MM.1S (cell line): ENCODE data around the gene MFSD11.

Experiments
- CTCF ChIP-seq: fragments of 300-600 bp; sonication (generic); IDR thresholded peaks from 2 replicates; pipeline ENCODE4 v1.5.1; 2016; ENCODE audit warnings: antibody characterized with exemption, low read length, mixed read lengths
- EZH2 ChIP-seq: fragments of 300-600 bp; sonication (generic); optimal IDR thresholded peaks from 2 replicates; pipeline ENCODE3; 2017; ENCODE audit warnings: low read depth, mild to moderate bottlenecking, antibody characterized with exemption, low read length, mixed read lengths
- EZH2phosphoT487 ChIP-seq: fragments of 300-600 bp; sonication (generic); IDR thresholded peaks from 2 replicates; pipeline ENCODE4 v1.6.1; 2018; ENCODE audit warnings: antibody characterized with exemption, low read length

- TF ChIP-seq CTCF (no peak), EZH2phosphoT487 (no peak), EZH2 (no peak)
These were observed 1.4 kb upstream of the MFSD11 start for GRCh38 chr17:76736349-76737081.
